Smooth muscle cell (in vitro differentiated cells): ENCODE results near the gene LYSMD3. TPM values are rescaled to one million over a fixed set of nuclear protein-coding genes. Genes with fewer than 3 reads are reported as not detected.
A peak's percentile ranks its signal among the peaks of the same experiment; 100 is the strongest.
"Not testable (repeated sequence)": the region's sequence is repeated elsewhere in the genome, so short reads cannot be mapped to it uniquely, and the experiment has no call there.

Experiments used
- DNase-seq: peaks from one replicate; lab custom pipeline; 2025; ENCODE audit not compliant: unreplicated experiment; lab: John Stamatoyannopoulos, UW
- H2AFZ ChIP-seq: fragments of 200-600 bp; sonication (generic); 2 replicates; pipeline ENCODE4 v1.6.0; 2016; ENCODE audit warnings: antibody characterized with exemption, low read depth, mild to moderate bottlenecking
- H3F3A ChIP-seq: fragments of 200-600 bp; sonication (generic); 2 replicates; pipeline ENCODE4 v1.6.0; 2017; ENCODE audit warnings: antibody characterized with exemption, low read depth
- H3K27ac ChIP-seq: fragments of 200-600 bp; sonication (generic); 2 replicates; pipeline ENCODE4 v1.5.1; 2016; ENCODE audit warnings: low read depth, mild to moderate bottlenecking
- H3K27me3 ChIP-seq: fragments of 200-600 bp; sonication (generic); 2 replicates; pipeline ENCODE4 v1.6.1; 2016; ENCODE audit warnings: low read depth, mild to moderate bottlenecking
- H3K36me3 ChIP-seq: fragments of 200-600 bp; sonication (generic); 2 replicates; pipeline ENCODE4 v1.5.1; 2016; ENCODE audit warnings: low read depth
- H3K4me1 ChIP-seq: fragments of 200-600 bp; sonication (generic); 2 replicates; pipeline ENCODE4 v1.5.1; 2016; ENCODE audit warnings: low read depth
- H3K4me2 ChIP-seq: fragments of 200-600 bp; sonication (generic); 2 replicates; pipeline ENCODE4 v1.6.0; 2016; ENCODE audit warnings: mild to moderate bottlenecking
- H3K4me3 ChIP-seq: fragments of 200-600 bp; sonication (generic); 2 replicates; pipeline ENCODE4 v1.5.1; 2016; ENCODE audit warnings: mild to moderate bottlenecking
- H3K79me2 ChIP-seq: fragments of 200-600 bp; sonication (generic); 2 replicates; pipeline ENCODE4 v1.6.0; 2016; ENCODE audit warnings: low read depth, mild to moderate bottlenecking
- H3K9ac ChIP-seq: fragments of 200-600 bp; sonication (generic); 2 replicates; pipeline ENCODE4 v1.6.0; 2016; ENCODE audit warnings: low read depth
- H3K9me3 ChIP-seq: fragments of 200-600 bp; sonication (generic); replicated peaks from 2 replicates; pipeline ENCODE4 v1.5.1; 2016; ENCODE audit warnings: low read depth
- H4K20me1 ChIP-seq: fragments of 200-600 bp; sonication (generic); 2 replicates; pipeline ENCODE4 v1.6.0; 2016; ENCODE audit warnings: low read depth
- WGBS: methylation state at CpG from one replicate; pipeline ENCODE4 v1.1.7; 2016; ENCODE audit warnings: low lambda C conversion rate; 5-methylcytosine and 5-hydroxymethylcytosine counted together
- polyA plus RNA-seq: library from polyadenylated mRNA; unstranded; fragments of >200 nt; fragmentation: Nextera tagmentation; extraction: Ambion mirVana; gene quantifications from 2 replicates; pipeline ENCODE4 v1.2.1, GENCODE V29; 2016
- total RNA-seq: library from RNA; depleted of rRNA; stranded (reverse); fragments of >200 nt; gene quantifications from 2 replicates; pipeline ENCODE4 v1.2.3, GENCODE V29; 2014
- TF ChIP-seq, protein P1 (sequence below): fragments of 200-600 bp; sonication (generic); IDR thresholded peaks from 2 replicates; pipeline ENCODE4 v1.5.1; 2017; ENCODE audit warnings: borderline replicate concordance, mild to moderate bottlenecking, antibody characterized with exemption; ENCODE audit not compliant: insufficient read depth, poor library complexity, severe bottlenecking

The LYSMD3 gene
- total RNA-seq (52.5 and 53.0 TPM in 2 replicates), polyA plus RNA-seq (14.3 and 15.1 TPM in 2 replicates)

DNA sequence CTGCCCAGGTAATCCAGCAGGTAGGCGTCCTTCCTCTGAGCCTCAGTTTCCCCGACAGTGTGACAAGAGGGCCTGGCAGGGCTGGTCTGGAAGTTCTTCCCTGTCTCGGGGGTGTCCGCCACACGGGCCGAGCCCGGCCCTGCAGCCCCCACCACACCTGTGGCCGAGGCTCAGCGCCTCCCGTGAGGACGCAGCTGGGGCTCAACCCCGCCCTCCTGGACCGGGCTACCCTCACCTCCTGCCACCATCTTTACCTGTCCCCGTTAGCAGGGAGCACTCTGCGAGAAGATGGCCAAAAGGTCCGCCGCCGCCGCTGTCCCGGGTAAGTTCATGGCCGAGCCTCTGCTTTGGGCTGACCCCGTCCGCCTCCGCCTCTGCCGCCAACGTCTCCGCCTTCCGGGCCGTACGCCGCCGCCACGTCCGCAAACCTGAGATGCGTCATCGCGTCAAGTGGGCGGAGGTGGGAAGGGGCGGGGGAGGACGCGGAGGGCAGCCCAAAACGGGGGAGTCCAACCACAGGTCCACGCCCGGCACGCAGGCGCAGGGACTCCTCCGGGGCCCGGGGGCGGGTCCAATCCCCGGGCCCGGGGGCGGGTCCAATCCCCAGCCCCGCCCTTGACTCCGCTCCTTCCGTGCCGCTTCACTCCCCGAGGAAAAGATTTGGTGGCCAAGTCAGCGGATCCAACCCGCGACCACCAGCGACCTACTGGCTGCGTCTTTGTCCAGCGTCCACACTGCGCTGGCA, at the start of gene LYSMD3:
Gene LYSMD3, minus strand, starts transcription at position 391 of the 745 bp plus-strand sequence. CDS start 4,295 bp downstream, outside the sequence.
- peaks cover 23% of the 10 kb centered on the region for H4K20me1 ChIP-seq
- H3K4me3 ChIP-seq, result peak within 1 kb of the TSS; percentile 91
- H3K27me3 ChIP-seq, result no peaks in the 10 kb centered on the region
- H2AFZ ChIP-seq, result peak within 1 kb of the TSS; percentile 99
- 1% methylated on average over 41 of the region's 64 CpGs for WGBS
- H3K4me1 ChIP-seq, result peaks cover 13% of the 10 kb centered on the region
- H3K79me2 ChIP-seq, result peaks cover 34% of the 10 kb centered on the region
- H3K36me3 ChIP-seq, result no peaks in the 10 kb centered on the region
- H3K27ac ChIP-seq, result peak within 1 kb of the TSS; percentile 85
- H3K4me2 ChIP-seq, result peak within 1 kb of the TSS; percentile 89
- H3K9me3 ChIP-seq, result no peaks in the 10 kb centered on the region
- H3K9ac ChIP-seq, result peak within 1 kb of the TSS; percentile 97
- TF ChIP-seq, protein P1, sequence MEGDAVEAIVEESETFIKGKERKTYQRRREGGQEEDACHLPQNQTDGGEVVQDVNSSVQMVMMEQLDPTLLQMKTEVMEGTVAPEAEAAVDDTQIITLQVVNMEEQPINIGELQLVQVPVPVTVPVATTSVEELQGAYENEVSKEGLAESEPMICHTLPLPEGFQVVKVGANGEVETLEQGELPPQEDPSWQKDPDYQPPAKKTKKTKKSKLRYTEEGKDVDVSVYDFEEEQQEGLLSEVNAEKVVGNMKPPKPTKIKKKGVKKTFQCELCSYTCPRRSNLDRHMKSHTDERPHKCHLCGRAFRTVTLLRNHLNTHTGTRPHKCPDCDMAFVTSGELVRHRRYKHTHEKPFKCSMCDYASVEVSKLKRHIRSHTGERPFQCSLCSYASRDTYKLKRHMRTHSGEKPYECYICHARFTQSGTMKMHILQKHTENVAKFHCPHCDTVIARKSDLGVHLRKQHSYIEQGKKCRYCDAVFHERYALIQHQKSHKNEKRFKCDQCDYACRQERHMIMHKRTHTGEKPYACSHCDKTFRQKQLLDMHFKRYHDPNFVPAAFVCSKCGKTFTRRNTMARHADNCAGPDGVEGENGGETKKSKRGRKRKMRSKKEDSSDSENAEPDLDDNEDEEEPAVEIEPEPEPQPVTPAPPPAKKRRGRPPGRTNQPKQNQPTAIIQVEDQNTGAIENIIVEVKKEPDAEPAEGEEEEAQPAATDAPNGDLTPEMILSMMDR, result no peak
- no peaks in the 10 kb centered on the region for H3F3A ChIP-seq
- peak; percentile 89 for DNase-seq

DNA sequence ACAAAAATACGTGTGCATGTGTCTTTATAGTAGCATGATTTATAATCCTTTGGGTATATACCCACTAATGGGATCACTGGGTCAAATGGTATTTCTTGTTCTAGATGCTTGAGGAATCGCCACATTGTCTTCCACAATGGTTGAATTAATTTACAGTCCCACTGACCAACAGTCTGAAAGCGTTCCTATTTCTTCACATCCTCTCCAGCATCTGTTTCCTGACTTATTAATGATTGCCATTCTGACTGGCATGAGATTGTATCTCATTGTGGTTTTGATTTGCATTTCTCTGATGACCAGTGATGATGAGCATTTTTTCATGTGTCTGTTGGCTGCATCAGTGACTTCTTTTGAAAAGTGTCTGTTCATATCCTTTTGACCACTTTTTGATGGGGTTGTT, 47.2 kb upstream of the LYSMD3 start:
- not testable (repeated sequence) for H3K4me2 ChIP-seq, H3K4me3 ChIP-seq

DNA sequence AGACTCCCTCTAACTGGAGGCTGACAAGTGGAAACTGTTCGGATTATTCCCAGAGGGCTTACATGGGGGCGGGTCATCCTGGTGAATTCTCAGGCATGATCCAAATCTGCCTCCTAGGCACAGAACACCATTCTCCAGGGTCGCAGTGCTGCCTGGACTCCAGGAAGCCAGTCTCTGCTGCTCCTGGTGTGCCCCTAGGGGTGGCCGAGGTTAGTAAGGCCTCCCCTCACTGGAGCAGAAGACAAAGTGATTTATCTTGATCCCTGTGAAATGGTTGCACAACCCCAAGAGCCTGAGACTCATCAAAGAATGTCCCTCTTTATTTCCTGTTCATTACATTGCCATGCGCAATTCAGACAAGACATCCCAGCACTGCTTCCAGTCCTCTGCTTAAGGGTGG, 46.3 kb upstream of the LYSMD3 start:
- Histone ChIP-seq H3K27me3 (no peaks in the 10 kb centered on the region), H4K20me1 (no peaks in the 10 kb centered on the region), H3K4me1 (no peaks in the 10 kb centered on the region), H3K9me3 (no peaks in the 10 kb centered on the region), H3K79me2 (no peaks in the 10 kb centered on the region), H3K4me2 (no peak overlapping the region), H2AFZ (no peak overlapping the region), H3K9ac (no peak overlapping the region), H3F3A (no peaks in the 10 kb centered on the region), H3K36me3 (no peaks in the 10 kb centered on the region), H3K27ac (no peak overlapping the region), H3K4me3 (no peak overlapping the region)
- WGBS, result 85% methylated on average over 5 of the region's 5 CpGs
- TF ChIP-seq, protein P1, result no peak
- DNase-seq, result no peak

More for the DNA sequence above, 47.2 kb upstream of the LYSMD3 start:
- not testable (repeated sequence) for DNase-seq, H3K9me3 ChIP-seq, H3K27me3 ChIP-seq, H2AFZ ChIP-seq, H3K36me3 ChIP-seq, H3K79me2 ChIP-seq, H3K9ac ChIP-seq, H3F3A ChIP-seq, H3K27ac ChIP-seq, H3K4me1 ChIP-seq, H4K20me1 ChIP-seq
- WGBS, result 96% methylated on average over 3 of the region's 3 CpGs

DNA sequence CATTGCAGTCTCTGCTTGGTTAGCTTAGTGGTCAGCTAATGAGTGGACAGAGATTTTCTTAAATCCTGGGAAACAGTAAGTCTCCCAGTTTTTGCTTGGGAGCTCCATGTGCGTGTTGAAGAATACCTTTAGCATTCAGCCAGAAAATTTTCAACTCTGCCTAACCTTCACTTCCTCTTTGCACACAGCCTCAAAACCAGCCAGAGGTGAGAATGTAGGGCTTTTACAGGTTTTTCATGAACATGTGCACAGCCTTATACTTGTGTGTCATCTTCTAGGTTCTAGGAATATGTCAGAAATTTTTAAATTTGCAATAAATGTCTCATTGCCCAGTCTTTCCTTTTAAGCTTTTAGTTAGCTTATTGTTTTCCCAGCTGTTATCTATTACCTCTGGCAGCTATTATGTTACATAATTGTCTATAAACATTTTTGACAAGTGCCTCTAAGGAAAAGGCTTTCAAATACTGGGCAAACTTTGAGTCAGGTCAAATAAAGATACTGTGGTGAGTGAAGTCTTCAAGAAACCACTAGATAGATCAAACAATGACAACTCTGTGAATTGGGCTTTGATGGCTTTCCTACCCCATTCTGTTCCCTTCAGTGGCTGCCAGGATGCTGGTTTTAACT, 41.9 kb upstream of the LYSMD3 start:
- Histone ChIP-seq H3F3A (no peaks in the 10 kb centered on the region), H3K27ac (no peak overlapping the region), H3K9me3 (no peaks in the 10 kb centered on the region), H3K4me2 (no peak overlapping the region), H2AFZ (no peak overlapping the region), H3K9ac (no peak overlapping the region), H3K79me2 (no peaks in the 10 kb centered on the region), H4K20me1 (no peaks in the 10 kb centered on the region), H3K4me3 (no peak overlapping the region), H3K4me1 (no peaks in the 10 kb centered on the region), H3K27me3 (no peaks in the 10 kb centered on the region), H3K36me3 (peaks cover 4% of the 10 kb centered on the region)
- 91% methylated on average over 1 of the region's 1 CpG for WGBS
- no peak for DNase-seq
- TF ChIP-seq, protein P1, result no peak
